HFF-Myc (cell line): Measurements from ENCODE around the gene IFITM10.

Experiments used
- DNase-seq: peaks from one replicate; pipeline ENCODE4 v3.0.0-alpha.2; 2011; ENCODE audit warnings: low read depth; ENCODE audit errors: extremely low read depth
- H3K4me3 ChIP-seq: replicated peaks from 2 replicates; pipeline ENCODE4 v1.5.1; 2011; ENCODE audit warnings: low read depth, mild to moderate bottlenecking, control low read depth, low read length
- TF ChIP-seq, protein P1 (sequence below): IDR thresholded peaks from 2 replicates; pipeline ENCODE4 v1.5.1; 2012; ENCODE audit warnings: mild to moderate bottlenecking, low read depth, low read length, control low read depth; ENCODE audit errors: missing control alignments

Gene IFITM10

DNA sequence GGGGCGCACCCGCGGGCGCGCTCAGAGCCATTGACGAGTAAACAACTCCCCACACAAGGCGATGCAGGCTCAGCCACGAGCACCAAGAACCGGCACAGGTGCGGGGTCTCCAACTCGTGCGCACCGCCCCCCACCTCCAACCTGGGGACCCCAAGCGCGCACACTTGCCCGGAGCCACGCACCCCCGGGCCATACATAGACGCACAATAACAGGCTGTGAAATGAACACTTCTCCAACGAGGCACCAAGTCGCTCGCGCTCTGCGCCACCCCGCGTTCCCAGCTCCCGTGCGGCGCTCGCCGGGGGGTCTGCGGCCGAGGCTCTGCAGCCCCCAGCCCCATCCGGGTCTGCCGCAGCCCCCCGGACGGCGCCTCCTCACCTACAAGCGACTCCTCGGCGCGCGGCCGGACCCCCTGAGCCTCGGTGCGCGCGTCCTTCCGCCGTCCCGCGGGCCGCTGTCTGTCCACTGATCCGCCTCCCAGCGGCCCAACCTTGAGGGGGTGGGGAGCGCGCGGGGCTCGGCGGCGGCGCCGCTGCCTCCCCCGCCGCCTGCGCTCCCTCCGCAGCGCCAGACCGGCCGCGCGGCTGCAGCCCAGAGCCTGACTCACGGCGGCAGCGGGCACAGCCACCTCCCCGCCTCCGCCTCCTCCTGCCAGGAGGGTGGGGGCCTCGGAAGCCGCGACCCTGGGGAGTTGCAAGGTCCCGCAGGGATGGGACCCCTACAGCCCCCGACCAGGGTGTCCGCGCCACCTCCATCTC is 1.6 kb downstream of the IFITM10 start:
- TF ChIP-seq, protein P1, sequence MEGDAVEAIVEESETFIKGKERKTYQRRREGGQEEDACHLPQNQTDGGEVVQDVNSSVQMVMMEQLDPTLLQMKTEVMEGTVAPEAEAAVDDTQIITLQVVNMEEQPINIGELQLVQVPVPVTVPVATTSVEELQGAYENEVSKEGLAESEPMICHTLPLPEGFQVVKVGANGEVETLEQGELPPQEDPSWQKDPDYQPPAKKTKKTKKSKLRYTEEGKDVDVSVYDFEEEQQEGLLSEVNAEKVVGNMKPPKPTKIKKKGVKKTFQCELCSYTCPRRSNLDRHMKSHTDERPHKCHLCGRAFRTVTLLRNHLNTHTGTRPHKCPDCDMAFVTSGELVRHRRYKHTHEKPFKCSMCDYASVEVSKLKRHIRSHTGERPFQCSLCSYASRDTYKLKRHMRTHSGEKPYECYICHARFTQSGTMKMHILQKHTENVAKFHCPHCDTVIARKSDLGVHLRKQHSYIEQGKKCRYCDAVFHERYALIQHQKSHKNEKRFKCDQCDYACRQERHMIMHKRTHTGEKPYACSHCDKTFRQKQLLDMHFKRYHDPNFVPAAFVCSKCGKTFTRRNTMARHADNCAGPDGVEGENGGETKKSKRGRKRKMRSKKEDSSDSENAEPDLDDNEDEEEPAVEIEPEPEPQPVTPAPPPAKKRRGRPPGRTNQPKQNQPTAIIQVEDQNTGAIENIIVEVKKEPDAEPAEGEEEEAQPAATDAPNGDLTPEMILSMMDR: no peak
- no peak for DNase-seq
- H3K4me3 ChIP-seq: no peak overlapping the region

DNA sequence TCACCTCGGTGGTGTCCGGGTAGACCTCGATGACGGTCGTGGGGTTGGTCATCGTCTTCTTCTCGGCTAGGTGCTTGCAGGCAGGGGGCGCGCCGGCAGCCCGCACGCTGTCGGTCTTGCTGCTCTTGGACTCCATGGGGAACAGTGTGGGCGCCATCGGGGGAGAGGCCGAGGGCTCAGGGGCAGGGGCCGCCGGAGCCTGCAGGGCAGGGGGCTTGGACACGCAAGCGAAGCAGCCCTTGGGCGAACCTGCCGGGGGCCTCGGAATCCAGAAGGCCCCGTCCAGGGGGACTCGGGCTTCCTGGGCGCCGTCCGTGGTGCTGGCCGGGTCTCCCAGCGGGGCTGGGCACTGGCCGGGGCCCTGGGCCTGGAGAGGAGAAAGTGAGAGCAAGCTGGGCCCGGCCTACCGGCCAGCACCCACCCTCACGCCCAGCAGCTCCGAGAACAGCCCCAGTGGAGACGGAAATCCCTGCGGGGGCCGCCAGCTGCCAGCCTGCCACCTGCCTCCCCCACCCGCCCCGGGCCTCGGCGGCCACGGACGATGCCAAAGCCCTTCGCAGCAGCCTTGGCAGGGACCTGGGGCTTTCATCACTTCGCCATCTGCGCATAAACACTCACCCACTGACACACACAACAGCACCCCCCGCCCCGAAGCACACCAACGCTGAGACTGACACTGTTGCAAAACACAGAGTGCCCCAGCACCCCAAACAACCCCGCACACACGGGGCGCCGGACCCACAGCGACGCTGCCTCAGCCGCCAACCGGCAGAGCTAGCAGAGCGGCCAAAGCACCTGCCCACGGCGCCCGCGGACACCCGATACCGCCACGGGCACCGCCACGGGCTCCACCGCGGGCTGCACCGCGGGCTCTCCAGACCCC is 2.4 kb downstream of the IFITM10 start:
- no peak overlapping the region for H3K4me3 ChIP-seq
- TF ChIP-seq, protein P1: no peak
- no peak for DNase-seq

DNA sequence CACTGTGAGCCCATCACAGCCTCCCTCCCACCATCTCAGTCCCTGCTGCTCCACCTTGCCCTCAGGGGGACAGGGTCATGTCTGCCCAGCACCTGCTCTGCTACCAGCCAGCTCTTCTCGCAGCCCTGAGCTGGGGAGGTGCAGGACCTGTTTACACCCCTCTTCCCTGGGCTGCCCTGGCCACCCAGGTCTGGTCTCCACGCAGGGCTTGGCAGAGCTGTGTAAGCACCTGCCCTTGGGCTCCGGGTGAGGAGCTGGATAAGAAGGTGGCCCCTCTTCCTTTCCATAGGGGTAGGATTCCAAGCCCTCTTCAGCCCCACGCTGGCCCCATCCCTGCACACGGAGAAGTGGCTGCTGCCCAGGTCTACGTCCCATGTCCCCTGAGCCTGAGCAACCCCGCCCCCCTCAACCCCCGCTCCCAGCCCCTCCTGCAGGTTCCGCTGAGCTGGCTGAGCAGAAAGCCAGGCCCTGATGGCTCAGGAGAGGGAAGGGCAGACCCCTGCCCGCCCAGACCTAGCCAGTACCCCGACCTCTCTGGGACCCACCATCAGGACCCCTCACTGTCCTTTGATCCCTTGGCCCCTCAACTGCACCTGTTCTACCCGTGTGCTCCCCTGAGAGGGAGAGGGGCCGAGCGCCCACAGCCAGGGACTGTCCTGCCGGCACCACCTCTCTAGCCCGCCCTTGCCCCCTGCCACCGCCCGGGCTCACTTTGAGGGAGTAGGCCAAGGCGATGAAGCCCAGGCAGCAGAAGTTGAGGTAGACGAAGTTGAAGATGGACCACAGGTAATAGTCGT is 3.2 kb downstream of the IFITM10 start:
- H3K4me3 ChIP-seq: no peak overlapping the region
- TF ChIP-seq, protein P1: no peak
- DNase-seq: no peak

DNA sequence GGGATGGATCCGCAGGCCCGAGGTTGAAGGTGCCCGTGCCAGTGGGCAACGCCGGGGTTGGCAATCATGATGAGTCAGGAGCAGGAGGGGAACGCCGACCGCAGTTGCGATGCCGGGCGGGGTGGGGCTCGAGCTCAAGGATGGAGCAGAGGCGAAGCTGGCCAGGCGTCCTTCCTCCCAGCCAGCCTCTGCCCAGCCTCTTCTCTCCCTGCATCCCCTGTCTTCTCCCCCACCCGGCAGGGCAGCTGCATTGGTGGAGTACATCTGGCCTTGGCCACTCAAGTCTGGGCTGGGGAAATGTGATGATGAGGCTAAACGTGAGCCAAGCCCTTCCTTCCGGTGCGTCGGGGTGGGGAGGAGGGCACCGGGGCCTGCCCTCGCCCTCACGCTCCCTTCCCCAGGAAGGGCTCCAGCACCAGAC is 3.9 kb downstream of the IFITM10 start:
- no peak for DNase-seq
- H3K4me3 ChIP-seq: no peak overlapping the region
- TF ChIP-seq, protein P1: no peak

DNA sequence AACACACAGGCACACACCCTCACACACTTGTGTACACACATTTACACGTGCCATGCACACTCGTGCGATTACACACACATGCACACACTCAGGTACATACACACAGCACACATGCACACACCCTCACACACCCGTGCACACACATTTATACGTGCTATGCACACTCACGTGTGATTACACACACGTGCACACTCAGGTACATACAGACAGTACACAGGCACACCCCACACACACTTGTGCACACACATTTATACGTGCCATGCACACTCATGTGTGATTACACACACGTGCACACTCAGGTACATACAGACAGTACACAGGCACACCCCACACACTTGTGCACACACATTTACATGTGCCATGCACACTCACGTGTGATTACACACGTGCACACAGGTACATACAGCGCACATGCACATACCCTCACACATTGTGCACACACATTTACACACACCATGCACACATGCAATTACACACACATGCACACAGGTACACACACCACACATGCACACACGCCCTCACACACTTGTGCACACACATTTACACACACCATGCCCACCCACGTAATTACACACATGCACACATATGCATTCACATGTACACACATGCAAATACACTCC is 4.6 kb downstream of the IFITM10 start:
- H3K4me3 ChIP-seq: no peak overlapping the region
- DNase-seq: no peak
- TF ChIP-seq, protein P1: no peak
